Upper lobe of left lung (tissue), 6 donors: ENCODE results near the gene RBBP5. TPM values are rescaled to one million over a fixed set of nuclear protein-coding genes. Genes with fewer than 3 reads are reported as not detected.

Experiments used
- ATAC-seq, 2 donors: fragments of 200-7000 bp; cut with Tn5 transposase; one replicate each; pipeline ENCODE4 v1.9.1; 2022; ENCODE audit warnings: mild to moderate bottlenecking in 2 of 2, moderate library complexity in 2 of 2; ENCODE audit not compliant: low FRiP score in 2 of 2
- DNase-seq, 2 donors: peaks; one replicate each; pipeline ENCODE4 v3.0.0-alpha.2; 2019 to 2020
- H3K27ac ChIP-seq, 4 donors: fragments of 200-600 bp; sonication (generic); one replicate each; pipeline ENCODE4 v1.5.1; 2016 to 2019
- H3K27me3 ChIP-seq, 4 donors: fragments of 200-600 bp; sonication (generic); one replicate each; pipeline ENCODE4 v1.5.1; 2017 to 2019
- H3K36me3 ChIP-seq, 4 donors: fragments of 200-600 bp; sonication (generic); one replicate each; pipeline ENCODE4 v1.5.1; 2016 to 2019
- H3K4me1 ChIP-seq, 4 donors: fragments of 200-600 bp; sonication (generic); one replicate each; pipeline ENCODE4 v1.5.1; 2018 to 2019
- H3K4me3 ChIP-seq, 4 donors: fragments of 200-600 bp; sonication (generic); one replicate each; pipeline ENCODE4 v1.5.1; 2017 to 2019; ENCODE audit warnings: mild to moderate bottlenecking in 2 of 4, moderate library complexity in 1 of 4
- H3K9me3 ChIP-seq, 4 donors: fragments of 200-600 bp; sonication (generic); one replicate each; pipeline ENCODE4 v1.5.1; 2018 to 2019
- EP300 ChIP-seq, 4 donors: sonication (generic); formaldehyde crosslinking; IDR thresholded peaks; one replicate each; pipeline ENCODE4 v1.5.1; 2017; ENCODE audit warnings: antibody characterized with exemption in 4 of 4, control low read depth in 2 of 4
- POLR2A ChIP-seq, 4 donors: fragments of 450-650 bp; IDR thresholded peaks; one replicate each; pipeline ENCODE4 v1.5.1; 2016 to 2017; ENCODE audit warnings: antibody characterized with exemption in 4 of 4, mild to moderate bottlenecking in 2 of 4
- POLR2AphosphoS5 ChIP-seq, 2 donors: sonication (generic); formaldehyde crosslinking; IDR thresholded peaks; one replicate each; pipeline ENCODE4 v1.5.1; 2017; ENCODE audit warnings: antibody characterized with exemption in 2 of 2
- WGBS, 2 donors: methylation state at CpG; one replicate each; pipeline ENCODE4 v1.1.5; 2017 to 2018; 5-methylcytosine and 5-hydroxymethylcytosine counted together
- total RNA-seq, 6 donors: library from RNA; depleted of rRNA in 4 of 6; stranded (reverse); fragments of >200 nt in 4 of 6; gene quantifications; one replicate each; pipeline versions ENCODE4 v1.1.0 to v1.2.1, GENCODE V29; 2016 to 2021
- TF ChIP-seq, protein P1 (sequence below), 6 experiments: fragments of 450-650 bp in 4 of 6; fragments of 200-600 bp in 2 of 6; sonication (generic) in 2 of 6; IDR thresholded peaks; one replicate each; pipeline ENCODE4 v1.5.1; 2016 to 2019; ENCODE audit warnings: antibody characterized with exemption in 6 of 6
- donor health status: DM: no; HTN: no; CAD: no; lungs with moderate emphysema.
- donor health status: DM: no; HTN: yes; CAD: no; lungs with severe emphysema.

The RBBP5 gene
- total RNA-seq, 6 donors from 2014 or later = 7.3 to 19.3 (median 14.1) TPM

DNA sequence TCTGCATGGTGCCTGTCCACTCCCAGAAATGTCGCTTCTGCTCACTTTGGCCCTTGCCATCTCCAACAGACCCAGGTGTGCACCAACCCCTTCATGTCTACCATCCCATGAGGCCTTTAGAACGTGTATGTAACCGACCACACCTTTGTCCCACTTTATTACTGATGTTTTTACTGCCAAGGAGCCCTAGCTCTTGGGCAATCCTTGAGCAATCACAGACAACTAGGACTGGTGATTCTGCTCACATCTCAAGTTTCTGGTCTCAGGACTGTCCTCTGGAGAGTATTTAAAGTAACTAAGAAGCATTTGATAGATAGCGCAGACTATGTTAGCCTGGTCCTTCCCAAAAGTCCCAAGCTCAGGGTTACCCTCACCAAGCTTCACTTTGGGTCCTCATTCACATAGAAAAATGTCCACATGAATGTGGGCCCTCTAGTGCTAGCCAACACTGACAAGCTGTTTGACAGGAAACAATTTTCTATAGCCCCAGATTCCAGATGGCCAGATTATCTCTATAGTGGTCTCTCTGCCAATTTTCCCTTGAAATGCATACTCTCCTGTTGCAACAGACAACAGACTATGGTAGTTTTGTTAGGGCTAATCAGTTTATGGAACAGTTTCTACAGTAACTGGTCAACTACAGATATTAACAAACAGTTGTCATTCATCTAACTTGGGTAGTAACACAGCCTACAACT, 30.6 kb downstream of the RBBP5 start:
- Histone ChIP-seq H3K4me1 (no peaks in the 10 kb centered on the region), H3K36me3 (peaks cover 24 to 95% (median 56%) of the 10 kb centered on the region in 4 donors), H3K9me3 (no peaks in the 10 kb centered on the region), H3K27me3 (no peaks in the 10 kb centered on the region), H3K4me3 (no peak overlapping the region), H3K27ac (no peak overlapping the region)
- no peak for ATAC-seq
- DNase-seq = no peak
- WGBS, 2 donors = 85 to 91% methylated on average over 4 of the region's 4 CpGs
- TF ChIP-seq, protein P1, sequence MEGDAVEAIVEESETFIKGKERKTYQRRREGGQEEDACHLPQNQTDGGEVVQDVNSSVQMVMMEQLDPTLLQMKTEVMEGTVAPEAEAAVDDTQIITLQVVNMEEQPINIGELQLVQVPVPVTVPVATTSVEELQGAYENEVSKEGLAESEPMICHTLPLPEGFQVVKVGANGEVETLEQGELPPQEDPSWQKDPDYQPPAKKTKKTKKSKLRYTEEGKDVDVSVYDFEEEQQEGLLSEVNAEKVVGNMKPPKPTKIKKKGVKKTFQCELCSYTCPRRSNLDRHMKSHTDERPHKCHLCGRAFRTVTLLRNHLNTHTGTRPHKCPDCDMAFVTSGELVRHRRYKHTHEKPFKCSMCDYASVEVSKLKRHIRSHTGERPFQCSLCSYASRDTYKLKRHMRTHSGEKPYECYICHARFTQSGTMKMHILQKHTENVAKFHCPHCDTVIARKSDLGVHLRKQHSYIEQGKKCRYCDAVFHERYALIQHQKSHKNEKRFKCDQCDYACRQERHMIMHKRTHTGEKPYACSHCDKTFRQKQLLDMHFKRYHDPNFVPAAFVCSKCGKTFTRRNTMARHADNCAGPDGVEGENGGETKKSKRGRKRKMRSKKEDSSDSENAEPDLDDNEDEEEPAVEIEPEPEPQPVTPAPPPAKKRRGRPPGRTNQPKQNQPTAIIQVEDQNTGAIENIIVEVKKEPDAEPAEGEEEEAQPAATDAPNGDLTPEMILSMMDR (IDR thresholded peaks at IDR 0.05) = no peak
- TF ChIP-seq POLR2AphosphoS5 (IDR thresholded peaks at IDR 0.05) (no peak), EP300 (IDR thresholded peaks at IDR 0.05) (no peak), POLR2A (IDR thresholded peaks at IDR 0.05) (no peak)

DNA sequence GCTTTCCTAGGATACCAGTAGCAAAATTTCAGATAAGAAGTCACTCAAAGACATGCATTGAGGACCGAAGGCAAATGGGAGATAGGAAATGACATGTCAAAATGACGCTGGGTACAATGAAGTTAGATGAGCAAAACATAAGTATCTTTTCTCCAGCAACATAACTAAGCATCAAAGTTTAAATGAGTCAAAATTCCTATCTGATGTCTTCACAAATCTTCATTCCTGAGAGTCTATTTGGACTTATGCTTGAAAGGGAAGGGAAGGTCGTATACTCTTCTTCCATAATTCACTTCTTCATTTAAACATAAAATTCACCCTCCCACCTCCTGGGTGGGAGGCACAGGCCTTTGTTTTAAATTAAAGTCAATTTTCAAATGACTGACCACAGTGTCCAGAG, 33.4 kb downstream of the RBBP5 start:
- 86 to 89% methylated on average over 3 of the region's 3 CpGs for WGBS, 2 donors
- Histone ChIP-seq H3K27ac (no peak overlapping the region), H3K4me3 (no peak overlapping the region), H3K36me3 (peaks cover 20 to 94% (median 42%) of the 10 kb centered on the region in 4 donors), H3K4me1 (no peaks in the 10 kb centered on the region), H3K9me3 (no peaks in the 10 kb centered on the region), H3K27me3 (no peaks in the 10 kb centered on the region)
- ATAC-seq (no peak), DNase-seq (no peak)
- TF ChIP-seq POLR2AphosphoS5 (IDR thresholded peaks at IDR 0.05) = no peak
- no peak for TF ChIP-seq EP300 (IDR thresholded peaks at IDR 0.05)
- TF ChIP-seq POLR2A (IDR thresholded peaks at IDR 0.05) = no peak
- TF ChIP-seq, protein P1 (IDR thresholded peaks at IDR 0.05) = no peak

DNA sequence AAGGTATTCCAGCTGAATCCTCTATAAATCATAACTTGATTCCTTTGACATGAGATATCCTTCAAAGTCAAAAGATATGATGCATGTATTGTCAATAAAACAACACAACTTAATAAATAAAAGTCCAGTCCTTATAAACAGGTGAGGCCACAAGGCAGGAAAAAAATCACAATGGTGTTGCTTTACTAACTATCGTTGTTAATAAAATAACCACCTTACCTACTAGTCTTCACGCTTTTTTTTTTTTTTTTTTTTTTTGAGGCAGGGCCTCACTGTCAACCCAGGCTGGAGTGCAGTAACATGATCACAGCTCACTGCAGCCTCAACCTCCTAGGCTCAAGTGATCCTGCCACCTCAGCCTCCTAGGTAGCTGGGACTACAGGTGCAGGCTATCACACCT, 37.4 kb downstream of the RBBP5 start, which contains the start of gene TMEM81:
TMEM81 (minus strand) TSS at position 101 of the 400 bp plus-strand sequence. CDS start 140 bp downstream, outside the sequence.
- peaks cover 14 to 59% (median 31%) of the 10 kb centered on the region in 4 donors for H3K36me3 ChIP-seq
- DNase-seq (no peak), ATAC-seq (no peak)
- H3K4me3 ChIP-seq = no peak within 1 kb of the TSS
- H3K9me3 ChIP-seq = no peaks in the 10 kb centered on the region
- H3K27ac ChIP-seq = no peak within 1 kb of the TSS
- H3K4me1 ChIP-seq = no peaks in the 10 kb centered on the region
- no peaks in the 10 kb centered on the region for H3K27me3 ChIP-seq
- WGBS, 2 donors = 93 to 95% methylated on average over 2 of the region's 2 CpGs
- TF ChIP-seq POLR2A (IDR thresholded peaks at IDR 0.05) (no peak), EP300 (IDR thresholded peaks at IDR 0.05) (no peak), POLR2AphosphoS5 (IDR thresholded peaks at IDR 0.05) (no peak)
- TF ChIP-seq, protein P1 (IDR thresholded peaks at IDR 0.05) = no peak

DNA sequence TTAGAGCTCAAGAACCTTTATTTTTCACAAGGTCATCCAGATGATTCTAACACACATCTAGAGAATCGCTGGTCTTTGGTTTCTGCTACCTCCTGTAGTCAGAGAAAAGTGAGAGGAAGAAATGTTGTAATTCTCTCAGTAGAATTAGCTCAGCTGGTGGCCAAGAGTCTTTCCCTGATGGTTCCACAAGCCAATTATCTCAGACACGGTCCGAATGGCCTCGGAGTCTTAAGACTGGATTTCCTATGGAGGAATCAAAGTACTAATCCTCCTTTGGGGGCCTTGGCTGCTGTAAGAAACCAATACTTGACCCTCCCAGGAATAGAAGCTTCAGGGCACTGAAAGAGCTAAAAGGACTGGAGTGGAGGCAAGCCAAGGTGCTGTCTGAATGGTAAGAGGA, 39.3 kb downstream of the RBBP5 start:
- WGBS, 2 donors = 96 to 100% methylated on average over 4 of the region's 4 CpGs
- Histone ChIP-seq H3K4me1 (no peaks in the 10 kb centered on the region), H3K4me3 (no peak overlapping the region), H3K9me3 (no peaks in the 10 kb centered on the region), H3K27ac (no peak overlapping the region), H3K36me3 (peaks cover 0 to 40% (median 15%) of the 10 kb centered on the region in 4 donors), H3K27me3 (no peaks in the 10 kb centered on the region)
- no peak for DNase-seq
- TF ChIP-seq POLR2A (IDR thresholded peaks at IDR 0.05) (no peak), EP300 (IDR thresholded peaks at IDR 0.05) (no peak), POLR2AphosphoS5 (IDR thresholded peaks at IDR 0.05) (no peak)
- TF ChIP-seq, protein P1 (IDR thresholded peaks at IDR 0.05) = no peak
- ATAC-seq = no peak

DNA sequence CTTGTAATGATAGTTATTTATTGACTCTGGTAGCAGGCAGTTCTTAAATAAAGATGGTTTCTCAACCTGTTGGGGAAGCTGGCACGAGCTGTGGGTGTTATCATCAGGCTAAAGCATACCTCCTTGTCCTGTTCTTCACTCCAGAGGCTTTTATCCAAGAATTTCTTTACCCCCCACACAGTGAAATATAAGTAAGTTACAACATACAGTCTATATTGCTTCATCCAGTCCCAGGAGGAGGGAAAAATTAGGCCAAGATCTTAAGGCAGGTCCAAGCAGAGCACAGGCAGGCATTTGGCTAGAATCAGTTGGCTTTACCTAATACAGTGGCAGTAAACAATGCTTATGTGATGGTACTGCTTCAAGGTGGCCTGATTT, 43.9 kb downstream of the RBBP5 start:
- DNase-seq = no peak
- Histone ChIP-seq H3K9me3 (no peaks in the 10 kb centered on the region), H3K27me3 (no peaks in the 10 kb centered on the region), H3K27ac (no peak overlapping the region), H3K36me3 (peaks cover 0 to under 1% (median 0%) of the 10 kb centered on the region in 4 donors), H3K4me1 (no peaks in the 10 kb centered on the region), H3K4me3 (no peak overlapping the region)
- no peak for ATAC-seq
- no peak for TF ChIP-seq POLR2A (IDR thresholded peaks at IDR 0.05)
- TF ChIP-seq POLR2AphosphoS5 (IDR thresholded peaks at IDR 0.05) = no peak
- TF ChIP-seq, protein P1 (IDR thresholded peaks at IDR 0.05) = no peak
- TF ChIP-seq EP300 (IDR thresholded peaks at IDR 0.05) = no peak
- WGBS, 2 donors = 78 to 90% methylated on average over 1 of the region's 1 CpG
